Measurements from ENCODE around the gene SEC14L1. TPM values are rescaled to one million over a fixed set of nuclear protein-coding genes. Genes with fewer than 3 reads are reported as not detected.

Gene SEC14L1
- total RNA-seq, 1 donor from 2014 or later = 79.6 TPM

DNA sequence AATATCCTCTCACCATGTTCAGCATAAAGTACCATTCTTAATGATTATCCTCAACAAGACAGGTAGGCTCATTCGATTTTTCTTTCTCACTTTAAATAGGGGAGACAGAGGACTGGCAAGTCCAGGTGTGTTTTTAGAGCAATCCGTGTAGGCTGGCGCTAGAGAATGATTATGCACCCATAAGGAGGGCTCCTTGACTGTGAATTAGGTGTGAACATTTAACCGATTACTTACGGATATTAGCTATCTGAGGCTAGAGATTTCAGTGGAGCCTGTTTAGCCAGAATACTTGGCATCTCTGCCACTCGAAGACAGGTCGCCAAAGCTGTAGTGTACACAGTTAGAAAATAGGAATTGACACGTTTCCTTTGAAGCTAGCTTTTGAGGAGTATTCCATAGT is 1.9 kb downstream of the SEC14L1 start:
- H3K27me3 Mint-ChIP-seq = no peaks in the 10 kb centered on the region
- TF ChIP-seq, protein P1, sequence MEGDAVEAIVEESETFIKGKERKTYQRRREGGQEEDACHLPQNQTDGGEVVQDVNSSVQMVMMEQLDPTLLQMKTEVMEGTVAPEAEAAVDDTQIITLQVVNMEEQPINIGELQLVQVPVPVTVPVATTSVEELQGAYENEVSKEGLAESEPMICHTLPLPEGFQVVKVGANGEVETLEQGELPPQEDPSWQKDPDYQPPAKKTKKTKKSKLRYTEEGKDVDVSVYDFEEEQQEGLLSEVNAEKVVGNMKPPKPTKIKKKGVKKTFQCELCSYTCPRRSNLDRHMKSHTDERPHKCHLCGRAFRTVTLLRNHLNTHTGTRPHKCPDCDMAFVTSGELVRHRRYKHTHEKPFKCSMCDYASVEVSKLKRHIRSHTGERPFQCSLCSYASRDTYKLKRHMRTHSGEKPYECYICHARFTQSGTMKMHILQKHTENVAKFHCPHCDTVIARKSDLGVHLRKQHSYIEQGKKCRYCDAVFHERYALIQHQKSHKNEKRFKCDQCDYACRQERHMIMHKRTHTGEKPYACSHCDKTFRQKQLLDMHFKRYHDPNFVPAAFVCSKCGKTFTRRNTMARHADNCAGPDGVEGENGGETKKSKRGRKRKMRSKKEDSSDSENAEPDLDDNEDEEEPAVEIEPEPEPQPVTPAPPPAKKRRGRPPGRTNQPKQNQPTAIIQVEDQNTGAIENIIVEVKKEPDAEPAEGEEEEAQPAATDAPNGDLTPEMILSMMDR (IDR thresholded peaks at IDR 0.05) = no peak
- no peaks in the 10 kb centered on the region for H3K9me3 Mint-ChIP-seq
- peaks cover 41% of the 10 kb centered on the region for H3K36me3 Mint-ChIP-seq (ENCODE audit: low read depth)
- no peak for DNase-seq
- peaks cover 74% of the 10 kb centered on the region for H3K4me1 Mint-ChIP-seq
- H3K27ac Mint-ChIP-seq = peak overlapping the region; percentile 2
- intact Hi-C loops (cut with micrococcal nuclease) = loop anchor here (10.0 kb wide), 1 partner anchor 322 kb away; no protein-coding TSS in a partner anchor
- no peak for ATAC-seq (ENCODE audit: low read depth)
- ChIA-PET POLR2A (interaction anchor here (0.5 to 4.0 kb wide), 9 partner anchors 15 to 299 kb away, joined by 3 to 59 read pairs (median 5); no protein-coding TSS in a partner anchor), CTCF (no interaction called here)
- H3K4me3 Mint-ChIP-seq = peak overlapping the region; percentile 56

DNA sequence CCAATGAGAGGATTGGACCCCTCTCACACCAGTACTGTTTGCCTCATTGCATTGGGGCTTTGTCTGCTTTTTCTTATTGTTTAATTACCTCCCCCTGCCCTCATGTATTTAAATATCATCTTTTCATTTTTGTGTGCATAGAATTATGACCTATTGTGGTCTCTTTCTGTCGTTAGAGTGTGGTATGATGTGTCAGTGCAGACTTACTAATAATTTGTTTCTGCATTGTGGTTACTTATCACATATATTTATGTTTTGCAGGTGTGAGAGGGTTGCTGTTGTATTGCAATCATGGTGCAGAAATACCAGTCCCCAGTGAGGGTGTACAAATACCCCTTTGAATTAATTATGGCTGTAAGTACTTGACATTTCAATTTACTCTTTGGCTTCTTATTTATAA is 2.5 kb downstream of the SEC14L1 start:
- intact Hi-C loops (cut with micrococcal nuclease) = loop anchor here (10.0 kb wide), 1 partner anchor 321 kb away; no protein-coding TSS in a partner anchor
- ATAC-seq (ENCODE audit: low read depth) (no peak), DNase-seq (no peak)
- H3K27me3 Mint-ChIP-seq = no peaks in the 10 kb centered on the region
- CTCF ChIA-PET = no interaction called here
- peak overlapping the region; percentile 35 for H3K4me3 Mint-ChIP-seq
- no peak overlapping the region for H3K27ac Mint-ChIP-seq
- TF ChIP-seq, protein P1 (IDR thresholded peaks at IDR 0.05) = no peak
- H3K36me3 Mint-ChIP-seq (ENCODE audit: low read depth) = peaks cover 47% of the 10 kb centered on the region
- peaks cover 72% of the 10 kb centered on the region for H3K4me1 Mint-ChIP-seq
- POLR2A ChIA-PET = interaction anchor here (0.5 to 4.0 kb wide), 4 partner anchors 45 to 299 kb away, joined by 5 to 35 read pairs (median 21); no protein-coding TSS in a partner anchor
- H3K9me3 Mint-ChIP-seq = no peaks in the 10 kb centered on the region

- Mint-ChIP-seq H3K27me3 (no peaks in the 10 kb centered on the region), H3K36me3 (ENCODE audit: low read depth) (peaks cover 56% of the 10 kb centered on the region), H3K4me3 (peak overlapping the region; percentile 38), H3K27ac (peak overlapping the region; percentile 59), H3K9me3 (no peaks in the 10 kb centered on the region), H3K4me1 (peaks cover 71% of the 10 kb centered on the region)
- no peak for DNase-seq
- POLR2A ChIA-PET = interaction anchor here (2.0 to 2.2 kb wide), 2 partner anchors 37 to 68 kb away, joined by 4 to 7 read pairs; no protein-coding TSS in a partner anchor
- CTCF ChIA-PET = interaction anchor here (2.0 kb wide), 1 partner anchor 56 kb away, joined by 6 read pairs; no protein-coding TSS in a partner anchor
- no peak for ATAC-seq (ENCODE audit: low read depth)
- TF ChIP-seq, protein P1 (IDR thresholded peaks at IDR 0.05) = no peak
- intact Hi-C loops (cut with micrococcal nuclease) = loop anchor here (10.0 kb wide), 1 partner anchor 321 kb away; no protein-coding TSS in a partner anchor
Measured at GRCh38 chr17:77144227-77144626, 3.5 kb downstream of the SEC14L1 start.

GRCh38 chr17:77145224-77145611 is 4.4 kb downstream of the SEC14L1 start:
- Mint-ChIP-seq H3K36me3 (ENCODE audit: low read depth) (peaks cover 63% of the 10 kb centered on the region), H3K9me3 (no peaks in the 10 kb centered on the region), H3K4me1 (peaks cover 66% of the 10 kb centered on the region), H3K27ac (no peak overlapping the region), H3K4me3 (peak overlapping the region; percentile 64), H3K27me3 (no peaks in the 10 kb centered on the region)
- CTCF ChIA-PET = interaction anchor here (0.6 to 2.0 kb wide), 3 partner anchors 42 to 585 kb away, joined by 3 to 6 read pairs (median 3); no protein-coding TSS in a partner anchor
- DNase-seq (no peak), ATAC-seq (ENCODE audit: low read depth) (no peak)
- intact Hi-C loops (cut with micrococcal nuclease) = loop anchor here (10.0 kb wide), 1 partner anchor 320 kb away; no protein-coding TSS in a partner anchor
- POLR2A ChIA-PET = interaction anchor here (0.5 to 2.2 kb wide), 4 partner anchors 16 to 67 kb away, joined by 3 to 7 read pairs (median 4); no protein-coding TSS in a partner anchor
- TF ChIP-seq, protein P1 (IDR thresholded peaks at IDR 0.05) = no peak

DNA sequence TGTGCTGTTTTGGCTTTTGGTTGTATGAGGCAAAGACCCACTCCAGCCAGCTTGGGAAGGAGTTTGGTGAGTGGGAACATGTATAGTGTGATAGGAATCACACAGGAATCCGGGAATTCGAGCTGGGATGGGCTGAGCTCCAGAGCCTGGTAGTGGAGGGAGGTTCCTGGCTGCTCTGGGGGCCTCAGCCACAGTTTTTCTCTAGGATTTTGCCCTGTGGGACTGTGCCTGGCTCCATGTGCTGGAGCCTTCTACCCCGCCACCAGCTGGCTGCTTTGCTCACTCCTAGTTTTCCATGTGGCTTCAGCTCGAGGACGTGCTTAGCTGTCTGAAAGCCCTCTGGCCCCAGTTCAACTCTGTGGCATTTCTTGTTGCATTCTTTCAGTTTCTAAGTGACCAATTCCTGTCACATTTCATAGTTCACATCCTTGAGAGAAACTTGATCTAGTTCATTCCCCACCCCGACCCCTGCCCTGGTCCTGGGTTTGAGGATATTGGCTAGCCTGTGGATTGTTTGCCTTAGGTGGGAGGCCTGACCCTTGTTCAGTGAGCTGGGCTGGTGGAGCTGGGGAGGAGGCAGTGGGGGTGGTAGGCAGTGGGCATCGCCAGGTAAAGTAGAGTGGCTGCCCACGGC is 5.0 kb downstream of the SEC14L1 start:
- Mint-ChIP-seq H3K4me1 (peaks cover 71% of the 10 kb centered on the region), H3K4me3 (peak overlapping the region; percentile 64), H3K27ac (peak overlapping the region; percentile 76), H3K27me3 (no peaks in the 10 kb centered on the region), H3K9me3 (no peaks in the 10 kb centered on the region), H3K36me3 (ENCODE audit: low read depth) (peaks cover 68% of the 10 kb centered on the region)
- CTCF ChIA-PET = interaction anchor here (0.6 to 2.0 kb wide), 3 partner anchors 42 to 585 kb away, joined by 3 to 6 read pairs (median 3); no protein-coding TSS in a partner anchor
- TF ChIP-seq, protein P1 (IDR thresholded peaks at IDR 0.05) = no peak
- no peak for DNase-seq
- intact Hi-C loops (cut with micrococcal nuclease) = loop anchor here (10.0 kb wide), 1 partner anchor 319 kb away; no protein-coding TSS in a partner anchor
- POLR2A ChIA-PET = interaction anchor here (0.5 to 2.2 kb wide), 6 partner anchors 16 to 66 kb away, joined by 3 to 7 read pairs (median 4); no protein-coding TSS in a partner anchor
- no peak for ATAC-seq (ENCODE audit: low read depth)
